ENCODE results near the gene DNAH14.

GRCh38 chr1:225026701-225027100, 97.2 kb downstream of the DNAH14 start:
- TF ChIP-seq BCL11A (IDR thresholded peaks at IDR 0.05; ENCODE audit: low read depth in 2 of 2, low read length in 2 of 2) (no peak), RFX5 (IDR thresholded peaks at IDR 0.05; ENCODE audit: borderline replicate concordance, low read depth, low read length) (no peak), POLR2A (IDR thresholded peaks at IDR 0.05; ENCODE audit: control extremely low read depth in 1 of 2, low read depth in 2 of 2, low read length in 2 of 2) (no peak), CTCF (IDR thresholded peaks at IDR 0.05; ENCODE audit: control extremely low read depth in 1 of 3, insufficient read depth in 1 of 3, low read depth in 1 of 3, low read length in 3 of 3) (no peak), POLR2AphosphoS5 (IDR thresholded peaks at IDR 0.05; ENCODE audit: low read depth, low read length) (no peak), TEAD4 (IDR thresholded peaks at IDR 0.05; ENCODE audit: low read depth, low read length) (no peak), GABPA (IDR thresholded peaks at IDR 0.05; ENCODE audit: borderline replicate concordance, insufficient read depth, low read length) (no peak)

Data from H1 (cell line).